H1 (cell line): ENCODE measurements around the gene CAP2. TPM values are rescaled to one million over a fixed set of nuclear protein-coding genes. Genes with fewer than 3 reads are reported as not detected.

ENCODE experiments used
- CEBPB ChIP-seq: IDR thresholded peaks from 2 replicates; pipeline ENCODE4 v1.6.1; 2012; ENCODE audit warnings: low read depth, low read length
- CHD7 ChIP-seq: fragments of 300-600 bp; sonication (generic); IDR thresholded peaks from 2 replicates; pipeline ENCODE4 v1.7.1; 2012; ENCODE audit warnings: low read length, moderate library complexity, mild to moderate bottlenecking, inconsistent platforms; ENCODE audit not compliant: insufficient replicate concordance
- CREB1 ChIP-seq: IDR thresholded peaks from 2 replicates; pipeline ENCODE4 v1.6.1; 2012; ENCODE audit warnings: inconsistent platforms
- CTCF ChIP-seq, 3 experiments: IDR thresholded peaks; 1 replicate in 2 of 3; 2 replicates in 1 of 3; pipeline versions ENCODE4 v1.5.1 to v1.6.1; 2011; ENCODE audit warnings: low read length in 3 of 3, mild to moderate bottlenecking in 3 of 3, inconsistent platforms in 2 of 3, low read depth in 1 of 3, moderate library complexity in 1 of 3; ENCODE audit not compliant: insufficient read depth in 1 of 3; ENCODE audit errors: control extremely low read depth in 1 of 3
- SIRT6 ChIP-seq: IDR thresholded peaks from one replicate; pipeline ENCODE4 v1.7.1; 2012; ENCODE audit warnings: low read length, inconsistent platforms
- TAF1 ChIP-seq: IDR thresholded peaks from 2 replicates; pipeline ENCODE4 v1.6.1; 2011; ENCODE audit warnings: mild to moderate bottlenecking, low read depth, low read length
- TBP ChIP-seq: IDR thresholded peaks from 2 replicates; pipeline ENCODE4 v1.6.1; 2011; ENCODE audit warnings: low read depth, low read length, improper control_type of control experiment
- TEAD4 ChIP-seq: IDR thresholded peaks from 2 replicates; pipeline ENCODE4 v1.6.1; 2012; ENCODE audit warnings: low read depth, low read length, inconsistent platforms, mixed read lengths
- polyA plus RNA-seq, 7 experiments: library from polyadenylated mRNA; depleted of rRNA in 3 of 7; stranded (reverse) in 5 of 7; unstranded in 2 of 7; fragments of >200 nt in 5 of 7; fragments of 200-250 nt in 2 of 7; gene quantifications; 1 replicate in 5 of 7; 2 replicates in 1 of 7; 4 replicates in 1 of 7; pipeline versions ENCODE4 v1.2.1 to v1.2.3, GENCODE V29; 2011 to 2013; ENCODE audit warnings: missing spikeins in 2 of 7, mixed read lengths in 2 of 7
- total RNA-seq: library from RNA; stranded (reverse); fragmentation: NEBNext Ultra II Directional; extraction: Animal tissue kit (Norgen Biotek cat#: 25700); gene quantifications from 2 replicates; pipeline ENCODE4 v1.2.1, GENCODE V29; 2021

CAP2 gene
- total and polyA plus RNA-seq, 2 of the 8 experiments (the other 6 are each of a cell fraction or from before 2014, with no cell fraction given): 7.2 to 10.0 TPM

GRCh38 chr6:17392978-17393891 lies at the start of gene CAP2 (continued):
- TF ChIP-seq CTCF (IDR thresholded peaks at IDR 0.05; ENCODE audit: control extremely low read depth in 1 of 3, insufficient read depth in 1 of 3, low read depth in 1 of 3, low read length in 3 of 3) (no peak), TEAD4 (no peak), CHD7 (no peak), CREB1 (no peak), CEBPB (no peak), TBP (no peak; the same call in 1 of the 2 replicates), SIRT6 (no peak), TAF1 (no peak)
